Ecto neural progenitor cell (in vitro differentiated cells): ENCODE data around the gene PADI4.

Experiments used
- DNase-seq: peaks from one replicate; pipeline ENCODE4 v3.0.0-alpha.2; 2018; ENCODE audit warnings: low spot score

The PADI4 gene

DNA sequence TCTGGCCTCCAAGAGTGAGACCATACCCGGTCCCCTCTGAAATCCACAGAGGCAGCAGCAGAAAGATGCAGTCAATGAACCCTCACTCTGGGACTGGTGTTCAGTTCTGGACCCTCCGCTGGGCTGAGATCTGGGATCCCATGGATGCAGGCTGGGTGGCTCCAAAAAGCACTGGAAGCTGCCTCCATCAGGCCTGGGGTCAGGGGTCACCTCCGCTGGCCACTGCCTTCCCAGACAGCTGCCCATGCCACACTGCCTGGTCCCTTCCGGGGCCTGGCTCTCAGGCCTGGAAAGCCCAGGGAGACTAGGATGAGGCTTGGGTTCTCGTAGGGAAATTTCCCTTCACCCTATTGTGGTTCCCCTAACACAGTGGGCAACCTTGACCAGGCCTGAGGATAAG, 21.4 kb upstream of the PADI4 start:
- DNase-seq: no peak

- no peak for DNase-seq
Observed at GRCh38 chr1:17287130-17287776, 20.7 kb upstream of the PADI4 start.

GRCh38 chr1:17289721-17290120, 18.3 kb upstream of the PADI4 start:
- no peak for DNase-seq

DNA sequence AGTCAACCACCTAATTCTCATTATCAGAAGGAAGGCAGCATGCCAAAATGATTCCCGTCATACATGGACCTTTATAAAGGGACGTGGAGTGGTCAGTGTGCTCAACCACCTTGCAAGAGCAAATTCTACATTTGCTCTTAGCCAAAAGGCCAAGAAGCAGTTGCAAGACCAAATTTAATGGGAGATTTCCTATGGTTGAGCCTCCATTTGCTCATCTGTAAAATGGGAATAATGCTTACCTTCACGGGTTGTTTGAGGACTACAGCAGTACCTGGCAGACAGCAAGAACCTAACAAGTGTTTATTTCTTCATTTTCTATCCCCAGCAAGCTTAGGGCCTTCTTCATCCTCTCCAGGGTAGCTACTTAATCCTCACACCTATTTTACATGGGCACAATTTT, 17.4 kb upstream of the PADI4 start:
- DNase-seq: no peak

DNA sequence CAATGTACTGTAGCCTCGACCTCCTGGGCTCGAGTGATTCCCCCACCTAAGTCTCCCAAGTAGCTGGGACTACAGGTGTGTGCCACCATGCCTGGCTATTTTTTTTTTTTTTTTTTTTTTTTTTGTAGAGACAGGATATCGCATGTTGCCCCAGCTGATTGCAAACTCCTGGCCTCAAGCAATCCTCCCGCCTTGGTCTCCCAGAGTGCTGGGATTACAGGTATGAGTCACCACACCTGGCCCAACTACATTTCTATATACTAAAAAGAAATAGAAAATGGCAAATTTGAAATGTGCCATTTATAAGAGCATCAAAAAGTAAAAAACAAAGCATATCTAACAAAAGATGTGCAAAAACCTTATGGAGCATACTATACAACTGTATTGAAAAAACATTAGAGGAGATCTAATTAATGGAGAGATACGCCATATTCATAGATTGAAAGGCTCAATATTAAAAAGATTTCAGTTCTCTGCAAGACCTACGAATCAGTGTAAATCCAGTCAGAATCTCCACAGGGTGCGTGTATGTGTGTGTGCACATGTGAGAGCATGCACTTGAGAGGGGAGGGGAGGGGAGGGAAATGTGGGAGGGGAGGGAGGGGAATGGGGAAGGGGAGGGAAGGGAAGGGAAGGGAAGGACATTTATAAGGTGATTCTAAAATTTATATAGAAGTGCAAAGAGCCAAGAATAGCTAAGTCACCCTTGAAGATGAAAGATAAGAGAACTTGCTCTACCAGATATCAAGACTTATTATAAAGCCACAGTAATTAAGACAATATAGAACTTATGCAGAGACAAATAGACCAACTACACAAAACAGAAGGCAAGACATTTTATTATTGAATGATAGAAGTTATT, 15.5 kb upstream of the PADI4 start:
- DNase-seq: no peak

- no peak for DNase-seq
Observed at GRCh38 chr1:17293681-17294425, 14.1 kb upstream of the PADI4 start.

GRCh38 chr1:17295292-17295691, 12.7 kb upstream of the PADI4 start:
- DNase-seq: no peak

DNA sequence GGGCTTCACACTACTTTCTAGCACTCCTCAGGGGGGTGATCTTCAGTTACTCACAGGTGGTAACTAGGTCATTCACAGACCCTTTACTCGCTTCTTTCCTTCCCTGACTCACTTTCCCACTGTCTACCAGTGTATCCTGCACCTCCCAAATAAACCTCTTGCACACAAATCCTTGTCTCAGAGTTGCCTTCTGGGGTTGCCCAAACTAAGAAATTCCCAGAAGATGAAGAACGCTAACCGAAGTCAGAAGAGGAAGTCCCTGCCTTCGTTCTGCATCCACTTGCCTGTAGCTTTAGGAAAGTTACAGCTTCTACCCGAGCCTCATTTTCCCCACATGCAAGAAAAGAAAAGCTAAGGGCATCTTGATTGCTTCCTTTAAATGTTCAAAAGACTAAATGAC, 11.9 kb upstream of the PADI4 start:
- DNase-seq: no peak

- no peak for DNase-seq
Observed at GRCh38 chr1:17297991-17298390, 10.0 kb upstream of the PADI4 start.

DNA sequence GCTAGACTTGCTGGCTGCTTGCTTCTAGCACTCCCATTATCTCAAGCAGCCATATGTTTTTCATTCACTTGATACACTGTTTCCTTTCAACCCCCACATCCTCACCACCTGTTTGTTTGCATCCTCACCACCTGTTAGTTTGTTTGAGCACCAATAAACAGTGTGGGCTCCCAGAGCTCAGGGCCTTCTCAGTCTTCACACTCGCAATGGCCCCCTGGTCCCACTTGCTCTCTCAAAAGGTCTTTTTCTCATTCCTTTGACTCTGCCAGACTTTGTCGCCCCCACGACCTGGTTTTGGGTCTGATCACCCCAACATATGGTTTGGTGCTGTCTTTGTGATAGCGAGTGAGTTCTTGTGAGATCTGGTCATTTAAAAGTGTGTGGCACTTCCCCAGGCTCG, 6.2 kb upstream of the PADI4 start:
- DNase-seq: no peak

- no peak for DNase-seq
Observed at GRCh38 chr1:17304151-17304825, 3.7 kb upstream of the PADI4 start.

DNA sequence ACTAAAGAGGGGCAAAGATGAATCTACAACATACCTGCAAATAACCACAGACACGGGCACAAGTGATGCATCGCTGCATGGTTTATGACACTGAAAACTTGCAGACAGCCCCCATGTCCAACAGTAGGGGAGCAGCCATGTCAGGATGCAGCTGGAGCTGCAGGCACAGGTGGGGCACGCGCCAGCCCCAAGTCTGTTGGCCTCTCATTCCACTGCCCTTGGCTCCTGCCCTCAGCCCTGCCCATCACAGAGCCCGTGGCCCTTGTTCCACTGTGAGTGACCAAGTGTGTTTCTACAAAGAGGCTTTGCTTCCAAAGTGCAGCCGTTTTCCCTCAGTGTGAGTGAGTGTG, 3.2 kb upstream of the PADI4 start:
- no peak for DNase-seq

DNA sequence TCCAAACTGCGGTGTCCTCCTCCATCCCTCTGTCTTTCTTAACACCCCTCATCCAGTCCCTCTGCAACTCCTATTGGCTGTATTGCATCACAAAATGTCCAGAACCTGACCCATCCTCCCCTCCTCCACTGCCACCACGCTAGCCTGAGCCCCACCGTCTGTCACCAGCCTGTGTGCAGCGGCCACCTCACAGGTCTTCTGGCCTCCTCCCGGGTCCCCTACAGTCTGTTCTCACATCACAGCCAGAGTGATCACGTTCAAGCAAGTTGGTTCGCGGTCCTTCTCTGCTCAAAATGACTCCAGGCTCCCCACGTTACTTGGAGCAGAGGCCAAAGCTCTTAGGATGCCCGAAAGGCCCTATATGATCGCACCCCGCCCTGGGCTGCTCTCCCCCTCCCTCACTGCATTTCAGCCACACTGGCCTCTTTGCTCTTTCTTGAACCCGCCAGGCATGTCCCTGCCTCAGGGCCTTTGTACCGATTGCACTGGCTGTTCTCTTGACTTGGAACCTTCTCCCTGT, 2.4 kb upstream of the PADI4 start:
- DNase-seq: no peak

DNA sequence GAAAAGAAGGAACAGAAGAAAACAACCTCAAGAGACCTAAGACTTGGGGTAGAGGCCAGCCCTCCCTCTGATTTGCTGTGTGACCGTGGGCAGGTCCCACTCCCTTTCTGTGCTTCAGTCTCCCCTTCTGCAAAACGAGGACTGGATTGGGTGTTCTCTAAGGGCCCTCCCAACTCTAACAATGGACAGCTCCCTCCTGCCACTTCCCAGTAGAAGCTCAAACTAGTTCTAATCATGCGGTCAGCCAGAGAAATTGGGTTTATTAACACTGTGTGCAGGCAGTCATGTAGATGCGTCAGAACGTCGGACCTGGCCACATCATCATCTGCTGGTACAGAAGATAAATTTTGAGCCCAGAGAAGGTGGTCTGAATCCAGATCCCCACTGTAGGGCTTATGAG, 1.6 kb upstream of the PADI4 start:
- no peak for DNase-seq

DNA sequence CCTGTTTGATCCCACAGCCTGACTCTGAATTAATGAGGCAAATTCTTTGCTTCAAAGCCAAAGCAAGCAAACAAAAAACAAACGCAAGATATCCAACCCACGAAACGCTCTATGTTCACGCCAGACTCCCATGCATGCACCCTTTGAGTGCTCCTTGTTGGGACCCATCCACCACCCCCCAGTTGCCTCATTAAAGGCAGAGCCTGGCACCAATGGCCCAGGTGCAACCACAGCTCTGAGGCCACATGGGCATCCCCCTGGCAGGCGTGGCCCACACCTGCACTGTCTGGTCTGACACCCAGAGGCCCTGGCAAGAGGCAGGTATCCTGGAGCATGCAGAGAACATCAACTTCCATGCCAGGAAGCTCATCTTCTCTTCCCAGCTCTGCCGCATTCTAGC, 1.1 kb upstream of the PADI4 start:
- DNase-seq: no peak

DNA sequence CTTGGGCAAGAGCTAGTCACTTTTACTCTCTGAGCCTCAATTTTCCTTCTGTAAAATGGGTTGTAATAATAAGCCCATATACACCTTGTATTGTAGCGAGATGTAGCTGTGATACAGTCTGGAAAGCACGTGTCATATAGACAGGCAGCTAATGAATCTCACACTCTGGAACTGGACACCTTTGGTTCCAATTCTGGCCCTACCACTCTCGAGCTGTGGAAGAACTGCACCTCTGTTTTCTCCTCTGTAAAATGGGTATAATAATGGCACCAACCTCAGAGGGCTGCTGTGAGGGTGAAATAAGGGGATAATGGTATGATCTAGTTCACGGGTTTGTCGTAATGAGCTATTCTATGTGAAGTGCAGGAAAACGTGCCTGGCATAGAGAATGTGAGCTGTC, 668 bp upstream of the PADI4 start:
- DNase-seq: no peak

DNA sequence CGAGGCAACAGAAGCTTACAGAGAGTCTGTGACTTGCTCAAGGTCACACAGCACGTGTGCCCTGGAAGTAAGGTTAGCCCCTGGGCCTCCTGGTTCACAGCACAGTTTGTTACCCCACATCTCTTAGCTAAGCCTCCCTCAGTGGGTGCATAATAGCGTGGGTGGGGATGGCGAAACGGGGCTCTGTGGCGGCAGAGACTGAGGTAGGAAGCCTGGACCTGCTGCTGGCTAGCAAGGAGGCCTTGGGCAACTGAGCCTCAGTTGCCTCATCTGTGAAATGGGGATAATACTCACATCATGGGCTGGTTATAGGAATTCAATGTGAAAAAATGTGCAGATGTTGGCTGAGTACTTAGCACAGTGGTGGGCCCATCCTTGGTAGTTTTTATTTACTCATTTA, 596 bp downstream of the PADI4 start:
- no peak for DNase-seq

DNA sequence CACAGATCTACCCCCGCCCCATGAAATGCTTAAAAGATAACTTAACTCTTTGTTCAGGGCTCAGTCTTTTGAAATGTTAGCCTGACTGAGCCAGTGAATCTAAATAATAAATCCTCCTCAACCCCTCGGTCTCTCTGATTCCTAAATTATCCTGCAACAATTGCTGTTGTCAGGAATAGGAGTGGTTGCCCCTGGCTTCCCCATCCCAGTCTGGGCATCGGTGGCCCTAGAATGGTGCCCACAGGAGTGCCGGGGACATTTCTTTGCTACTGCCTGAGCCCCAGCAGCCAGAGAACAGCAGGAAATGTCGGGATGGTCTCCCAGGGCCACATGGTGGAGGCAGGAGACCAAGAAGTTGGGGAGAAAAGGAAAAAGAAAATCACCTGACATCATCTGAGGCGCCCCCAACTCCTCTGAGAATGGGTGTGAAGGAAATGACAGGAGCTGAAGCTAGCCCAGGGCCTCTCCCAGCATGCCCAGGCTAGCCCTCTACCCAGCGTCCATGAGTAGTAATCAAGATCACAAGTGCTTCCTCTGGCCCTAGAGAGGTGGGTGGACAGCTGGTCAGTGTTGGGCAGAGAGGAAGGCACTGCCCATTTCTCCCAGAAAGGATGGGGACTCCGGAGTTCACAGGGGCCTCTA, 1.6 kb downstream of the PADI4 start:
- DNase-seq: no peak

DNA sequence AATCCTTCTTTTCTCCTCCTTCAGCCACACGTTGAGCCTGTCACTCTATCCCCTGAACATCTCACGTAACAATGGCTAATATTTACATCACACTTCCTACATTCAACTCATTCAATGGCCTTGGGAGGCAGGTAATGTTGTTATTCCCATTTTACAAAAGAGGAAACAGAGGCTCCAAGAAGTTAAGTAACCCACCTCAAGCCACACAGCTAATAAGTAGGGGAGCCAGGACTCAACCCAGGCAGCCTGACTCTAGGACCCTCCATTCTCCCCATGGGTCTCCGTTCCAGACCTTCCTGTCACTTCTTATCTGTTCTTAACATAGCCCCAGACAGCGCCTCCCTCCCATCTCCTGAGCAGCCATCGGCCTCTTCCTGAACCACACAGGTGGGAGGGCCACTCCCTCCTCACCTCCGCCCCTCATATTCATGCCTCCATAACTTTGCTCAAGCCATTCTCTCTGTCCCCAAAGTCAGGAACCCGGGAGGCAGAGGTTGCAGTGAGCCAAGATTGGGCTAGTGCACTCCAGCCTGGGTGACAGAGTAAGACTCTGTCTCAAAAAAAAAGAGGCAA, 2.2 kb downstream of the PADI4 start:
- no peak for DNase-seq

- no peak for DNase-seq
Observed at GRCh38 chr1:17313530-17314309, 5.7 kb downstream of the PADI4 start.

- DNase-seq: no peak
Observed at GRCh38 chr1:17314491-17314971, 6.5 kb downstream of the PADI4 start.
